T-helper 1 cell treated with Interleukin-12 subunit alpha and Interleukin-12 subunit beta and Interleukin-4 antibody, amounts not matched to agents 30 μg/mL and 1 μg/mL, for 36 hours (primary cell): Measurements from ENCODE around the gene VPS13C.
A peak's percentile ranks its signal among the peaks of the same experiment; 100 is the strongest.
"Not testable (repeated sequence)": the region's sequence is repeated elsewhere in the genome, so short reads cannot be mapped to it uniquely, and the experiment has no call there.

Source experiments
- H3K27ac Mint-ChIP-seq: one replicate; pipeline ENCODE4 v1.8.0; 2021; ENCODE audit warnings: mild to moderate bottlenecking, mixed read lengths
- H3K27me3 Mint-ChIP-seq: one replicate; pipeline ENCODE4 v1.8.0; 2021; ENCODE audit warnings: low read depth, mixed read lengths
- H3K36me3 Mint-ChIP-seq: one replicate; pipeline ENCODE4 v1.8.0; 2021; ENCODE audit warnings: low read depth, mixed read lengths
- H3K4me1 Mint-ChIP-seq: one replicate; pipeline ENCODE4 v1.8.0; 2021; ENCODE audit warnings: low read depth, mixed read lengths
- H3K4me3 Mint-ChIP-seq: one replicate; pipeline ENCODE4 v1.8.0; 2021; ENCODE audit warnings: mild to moderate bottlenecking, moderate library complexity, mixed read lengths
- H3K9me3 Mint-ChIP-seq: one replicate; pipeline ENCODE4 v1.8.0; 2021; ENCODE audit warnings: mixed read lengths

Gene VPS13C

GRCh38 chr15:62060896-62061280, 641 bp upstream of the VPS13C start:
- Mint-ChIP-seq H3K4me3 (peak overlapping the region; percentile 90), H3K36me3 (peaks cover 2% of the 10 kb centered on the region), H3K4me1 (peaks cover 27% of the 10 kb centered on the region), H3K27ac (peak overlapping the region; percentile 95), H3K27me3 (peaks cover 35% of the 10 kb centered on the region), H3K9me3 (no peaks in the 10 kb centered on the region)

- H3K4me1 Mint-ChIP-seq, result peaks cover 28% of the 10 kb centered on the region
- peaks cover 25% of the 10 kb centered on the region for H3K27me3 Mint-ChIP-seq
- peaks cover 2% of the 10 kb centered on the region for H3K36me3 Mint-ChIP-seq
- H3K4me3 Mint-ChIP-seq, result peak overlapping the region; percentile 90
- peak overlapping the region; percentile 96 for H3K27ac Mint-ChIP-seq
- no peaks in the 10 kb centered on the region for H3K9me3 Mint-ChIP-seq
These were observed 483 bp downstream of the VPS13C start for GRCh38 chr15:62059816-62060112.

- Mint-ChIP-seq H3K27ac (peak overlapping the region; percentile 96), H3K4me3 (peak overlapping the region; percentile 90), H3K9me3 (no peaks in the 10 kb centered on the region), H3K4me1 (peaks cover 33% of the 10 kb centered on the region), H3K27me3 (peaks cover 24% of the 10 kb centered on the region), H3K36me3 (peaks cover 2% of the 10 kb centered on the region)
These were observed 985 bp downstream of the VPS13C start for GRCh38 chr15:62059108-62059815.

- Mint-ChIP-seq H3K9me3 (no peaks in the 10 kb centered on the region), H3K27me3 (peaks cover 19% of the 10 kb centered on the region), H3K36me3 (peaks cover 2% of the 10 kb centered on the region), H3K27ac (peak overlapping the region; percentile 65), H3K4me3 (peak overlapping the region; percentile 56), H3K4me1 (peaks cover 38% of the 10 kb centered on the region)
These were observed 1.8 kb downstream of the VPS13C start for GRCh38 chr15:62058327-62059028.

GRCh38 chr15:62057341-62057980, 2.8 kb downstream of the VPS13C start:
- H3K27ac Mint-ChIP-seq, result no peak overlapping the region

GRCh38 chr15:62054979-62055378, 5.3 kb downstream of the VPS13C start:
- no peak overlapping the region for H3K27ac Mint-ChIP-seq
- no peak overlapping the region for H3K4me3 Mint-ChIP-seq

More at GRCh38 chr15:62057341-62057980, 2.8 kb downstream of the VPS13C start:
- Mint-ChIP-seq H3K4me3 (no peak overlapping the region), H3K27me3 (peaks cover 9% of the 10 kb centered on the region), H3K4me1 (peaks cover 40% of the 10 kb centered on the region), H3K36me3 (peaks cover 2% of the 10 kb centered on the region), H3K9me3 (no peaks in the 10 kb centered on the region)

GRCh38 chr15:62053439-62054085, 6.7 kb downstream of the VPS13C start:
- H3K27ac Mint-ChIP-seq, result no peak overlapping the region
- H3K36me3 Mint-ChIP-seq, result peaks cover 9% of the 10 kb centered on the region
- H3K27me3 Mint-ChIP-seq, result no peaks in the 10 kb centered on the region
- H3K4me1 Mint-ChIP-seq, result peaks cover 23% of the 10 kb centered on the region
- no peaks in the 10 kb centered on the region for H3K9me3 Mint-ChIP-seq
- no peak overlapping the region for H3K4me3 Mint-ChIP-seq

More at GRCh38 chr15:62054979-62055378, 5.3 kb downstream of the VPS13C start:
- H3K27me3 Mint-ChIP-seq, result no peaks in the 10 kb centered on the region
- H3K9me3 Mint-ChIP-seq, result no peaks in the 10 kb centered on the region
- H3K36me3 Mint-ChIP-seq, result peaks cover 4% of the 10 kb centered on the region
- peaks cover 28% of the 10 kb centered on the region for H3K4me1 Mint-ChIP-seq

- Mint-ChIP-seq H3K27ac (no peak overlapping the region), H3K9me3 (no peaks in the 10 kb centered on the region), H3K27me3 (no peaks in the 10 kb centered on the region), H3K4me1 (peaks cover 19% of the 10 kb centered on the region), H3K36me3 (peaks cover 9% of the 10 kb centered on the region), H3K4me3 (no peak overlapping the region)
These were observed 7.5 kb downstream of the VPS13C start for GRCh38 chr15:62052713-62053112.

GRCh38 chr15:62051166-62051565, 9.1 kb downstream of the VPS13C start:
- H3K4me1 Mint-ChIP-seq, result peaks cover 23% of the 10 kb centered on the region
- H3K27ac Mint-ChIP-seq, result no peak overlapping the region
- H3K27me3 Mint-ChIP-seq, result no peaks in the 10 kb centered on the region
- H3K36me3 Mint-ChIP-seq, result peaks cover 7% of the 10 kb centered on the region
- H3K4me3 Mint-ChIP-seq, result no peak overlapping the region
- no peaks in the 10 kb centered on the region for H3K9me3 Mint-ChIP-seq

GRCh38 chr15:62050115-62050514, 10.1 kb downstream of the VPS13C start:
- Mint-ChIP-seq H3K9me3 (no peaks in the 10 kb centered on the region), H3K27ac (no peak overlapping the region), H3K36me3 (peaks cover 7% of the 10 kb centered on the region), H3K4me1 (peaks cover 31% of the 10 kb centered on the region), H3K4me3 (no peak overlapping the region), H3K27me3 (no peaks in the 10 kb centered on the region)

- not testable (repeated sequence) for H3K27me3 Mint-ChIP-seq, H3K9me3 Mint-ChIP-seq, H3K4me3 Mint-ChIP-seq, H3K36me3 Mint-ChIP-seq, H3K27ac Mint-ChIP-seq
- H3K4me1 Mint-ChIP-seq, result peaks cover 20% of the 10 kb centered on the region
These were observed 12.0 kb downstream of the VPS13C start for GRCh38 chr15:62048254-62048653.

- no peak overlapping the region for H3K27ac Mint-ChIP-seq
These were observed 12.9 kb downstream of the VPS13C start for GRCh38 chr15:62047282-62047827.

GRCh38 chr15:62046078-62046743, 14.0 kb downstream of the VPS13C start:
- Mint-ChIP-seq H3K4me1 (peaks cover 16% of the 10 kb centered on the region), H3K27me3 (no peaks in the 10 kb centered on the region), H3K9me3 (no peaks in the 10 kb centered on the region), H3K36me3 (peaks cover 9% of the 10 kb centered on the region), H3K4me3 (peak overlapping the region; percentile 55), H3K27ac (peak overlapping the region; percentile 75)

More at GRCh38 chr15:62047282-62047827, 12.9 kb downstream of the VPS13C start:
- Mint-ChIP-seq H3K36me3 (peaks cover 9% of the 10 kb centered on the region), H3K4me1 (peaks cover 20% of the 10 kb centered on the region), H3K4me3 (no peak overlapping the region), H3K9me3 (no peaks in the 10 kb centered on the region), H3K27me3 (no peaks in the 10 kb centered on the region)
